C4-2B (cell line): ENCODE results near the gene SCTR.

Source experiments
- H3K27ac ChIP-seq: fragments of 450-650 bp; 2 replicates; pipeline ENCODE4 v1.5.1; 2017
- CTCF ChIP-seq: fragments of 450-650 bp; conservative IDR thresholded peaks from 2 replicates; pipeline ENCODE4 v1.5.1; 2017; ENCODE audit warnings: mild to moderate bottlenecking
- ZFX ChIP-seq: fragments of 450-650 bp; IDR thresholded peaks from 2 replicates; pipeline ENCODE4 v1.6.1; 2017

The SCTR gene

DNA sequence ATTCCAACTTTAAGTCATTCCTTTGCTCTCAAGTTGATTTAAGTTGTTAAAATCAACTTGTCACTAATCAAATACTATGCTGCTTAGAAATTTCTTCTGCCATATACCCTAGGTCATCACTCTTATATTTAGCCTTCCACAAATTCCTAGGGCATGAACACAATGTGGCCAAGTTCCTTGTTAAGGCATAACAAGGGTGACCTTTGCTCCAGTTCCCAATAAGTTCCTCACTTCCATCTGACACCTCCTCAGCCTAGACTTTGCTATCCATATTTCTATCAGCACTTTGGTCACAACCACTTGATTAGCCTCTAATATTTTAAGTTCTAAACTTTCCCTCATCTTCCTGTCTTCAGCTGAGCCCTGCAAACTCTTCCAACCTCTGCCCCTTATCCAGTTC, 102.5 kb downstream of the SCTR start:
- H3K27ac ChIP-seq: no peak overlapping the region
- TF ChIP-seq ZFX (no peak), CTCF (no peak)

DNA sequence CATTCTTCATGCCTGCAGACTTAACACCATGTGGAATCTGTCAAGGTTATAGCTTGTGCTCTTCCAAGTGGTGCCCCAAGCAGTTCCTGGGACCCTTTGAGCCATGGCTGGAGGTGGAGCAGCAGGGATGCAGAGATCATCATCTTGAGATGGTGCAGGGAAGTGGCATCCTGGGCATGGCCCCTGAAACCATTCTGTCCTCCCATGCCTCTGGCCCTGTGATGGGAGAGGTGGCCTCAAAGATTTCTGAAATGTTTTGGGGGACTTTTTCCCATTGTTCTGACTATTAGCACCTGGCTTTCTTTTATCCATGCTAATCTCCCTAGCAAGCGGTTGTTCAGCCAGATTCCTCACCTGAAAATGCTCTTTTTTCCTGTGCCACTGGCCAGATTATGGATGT, 103.0 kb downstream of the SCTR start:
- TF ChIP-seq ZFX (no peak), CTCF (no peak)
- H3K27ac ChIP-seq: no peak overlapping the region

- H3K27ac ChIP-seq: peak overlapping the region; percentile 68
- TF ChIP-seq ZFX (no peak), CTCF (no peak)
Measured at GRCh38 chr2:119419803-119420508, 104.3 kb downstream of the SCTR start.

GRCh38 chr2:119419065-119419464, 105.2 kb downstream of the SCTR start:
- peak overlapping the region; percentile 68 for H3K27ac ChIP-seq
- TF ChIP-seq CTCF: no peak
- TF ChIP-seq ZFX: no peak

DNA sequence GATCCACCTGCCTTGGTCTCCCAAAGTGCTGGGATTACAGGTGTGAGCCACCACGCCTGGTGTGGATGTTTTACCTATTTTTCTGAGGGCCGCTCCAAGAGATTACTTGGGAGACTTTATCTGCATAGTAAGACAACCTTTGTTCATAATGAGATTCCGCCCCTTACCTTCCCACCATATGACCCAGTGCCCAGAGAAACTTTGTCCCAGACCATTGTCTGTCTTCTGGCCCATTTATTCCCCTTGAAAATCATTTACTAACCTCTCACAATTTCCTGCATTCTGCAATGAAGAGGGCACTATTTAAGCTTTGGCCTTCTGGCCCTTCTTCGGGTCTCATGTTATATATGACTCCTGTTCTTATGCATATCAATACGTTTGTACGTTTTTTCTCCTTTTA, 106.4 kb downstream of the SCTR start:
- H3K27ac ChIP-seq: no peak overlapping the region
- TF ChIP-seq ZFX: no peak
- no peak for TF ChIP-seq CTCF

DNA sequence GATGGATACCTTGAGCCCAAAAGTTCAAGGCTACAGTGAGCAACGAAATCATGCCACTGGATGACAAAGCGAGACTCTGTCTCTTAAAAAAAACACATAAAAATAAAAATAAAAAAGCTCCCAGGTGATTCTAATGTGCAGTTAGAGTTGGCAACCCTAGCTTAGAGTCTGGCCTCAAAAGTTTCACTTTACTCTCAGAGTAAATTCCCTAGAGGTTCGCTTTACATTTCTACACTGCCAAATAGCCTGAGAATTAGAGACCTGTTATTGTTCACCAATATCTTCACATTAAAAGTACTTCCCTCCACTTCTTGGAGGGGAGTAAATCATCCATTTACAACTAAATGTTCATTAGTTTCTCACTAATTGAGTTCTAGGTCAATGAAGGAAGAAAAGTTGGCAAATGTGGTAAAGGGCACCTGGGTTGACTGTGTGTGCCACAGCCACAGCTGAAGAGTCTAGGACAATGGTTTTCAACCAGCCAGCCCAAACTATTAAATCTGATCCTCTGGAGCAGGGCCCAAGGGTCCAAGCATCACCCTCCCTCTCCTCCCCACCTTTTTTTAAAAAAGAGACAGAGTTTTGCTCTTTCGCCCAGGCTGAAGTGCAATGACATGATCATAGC, 107.9 kb downstream of the SCTR start:
- no peak for TF ChIP-seq ZFX
- no peak for TF ChIP-seq CTCF
- H3K27ac ChIP-seq: no peak overlapping the region

- no peak overlapping the region for H3K27ac ChIP-seq
- TF ChIP-seq CTCF: no peak
- no peak for TF ChIP-seq ZFX
Measured at GRCh38 chr2:119415630-119416029, 108.7 kb downstream of the SCTR start.
